LNCaP clone FGC (cell line): ENCODE data around the gene OAF.

Experiments used
- DNase-seq: peaks from one replicate; pipeline ENCODE4 v3.0.0-alpha.2; 2011; ENCODE audit warnings: low read depth
- H3K4me3 ChIP-seq: 2 replicates; pipeline ENCODE4 v1.5.1; 2011; ENCODE audit warnings: mild to moderate bottlenecking, low read depth, low read length, control low read depth
- TF ChIP-seq, protein P1 (sequence below): IDR thresholded peaks from 2 replicates; pipeline ENCODE4 v1.5.1; 2012; ENCODE audit warnings: mild to moderate bottlenecking; ENCODE audit not compliant: control insufficient read depth, insufficient read depth; ENCODE audit errors: extremely low read depth

OAF gene

GRCh38 chr11:120256779-120257178 is 45.9 kb downstream of the OAF start:
- TF ChIP-seq, protein P1, sequence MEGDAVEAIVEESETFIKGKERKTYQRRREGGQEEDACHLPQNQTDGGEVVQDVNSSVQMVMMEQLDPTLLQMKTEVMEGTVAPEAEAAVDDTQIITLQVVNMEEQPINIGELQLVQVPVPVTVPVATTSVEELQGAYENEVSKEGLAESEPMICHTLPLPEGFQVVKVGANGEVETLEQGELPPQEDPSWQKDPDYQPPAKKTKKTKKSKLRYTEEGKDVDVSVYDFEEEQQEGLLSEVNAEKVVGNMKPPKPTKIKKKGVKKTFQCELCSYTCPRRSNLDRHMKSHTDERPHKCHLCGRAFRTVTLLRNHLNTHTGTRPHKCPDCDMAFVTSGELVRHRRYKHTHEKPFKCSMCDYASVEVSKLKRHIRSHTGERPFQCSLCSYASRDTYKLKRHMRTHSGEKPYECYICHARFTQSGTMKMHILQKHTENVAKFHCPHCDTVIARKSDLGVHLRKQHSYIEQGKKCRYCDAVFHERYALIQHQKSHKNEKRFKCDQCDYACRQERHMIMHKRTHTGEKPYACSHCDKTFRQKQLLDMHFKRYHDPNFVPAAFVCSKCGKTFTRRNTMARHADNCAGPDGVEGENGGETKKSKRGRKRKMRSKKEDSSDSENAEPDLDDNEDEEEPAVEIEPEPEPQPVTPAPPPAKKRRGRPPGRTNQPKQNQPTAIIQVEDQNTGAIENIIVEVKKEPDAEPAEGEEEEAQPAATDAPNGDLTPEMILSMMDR, result no peak
- no peak overlapping the region for H3K4me3 ChIP-seq
- DNase-seq, result no peak

- TF ChIP-seq, protein P1, result no peak
- DNase-seq, result no peak
- H3K4me3 ChIP-seq, result no peak overlapping the region
These were observed 46.5 kb downstream of the OAF start for GRCh38 chr11:120257346-120257745.

GRCh38 chr11:120258661-120259060 is 47.8 kb downstream of the OAF start:
- TF ChIP-seq, protein P1, result no peak
- no peak for DNase-seq
- H3K4me3 ChIP-seq, result no peak overlapping the region

GRCh38 chr11:120259241-120259640 is 48.4 kb downstream of the OAF start:
- no peak overlapping the region for H3K4me3 ChIP-seq
- DNase-seq, result no peak
- TF ChIP-seq, protein P1, result no peak

DNA sequence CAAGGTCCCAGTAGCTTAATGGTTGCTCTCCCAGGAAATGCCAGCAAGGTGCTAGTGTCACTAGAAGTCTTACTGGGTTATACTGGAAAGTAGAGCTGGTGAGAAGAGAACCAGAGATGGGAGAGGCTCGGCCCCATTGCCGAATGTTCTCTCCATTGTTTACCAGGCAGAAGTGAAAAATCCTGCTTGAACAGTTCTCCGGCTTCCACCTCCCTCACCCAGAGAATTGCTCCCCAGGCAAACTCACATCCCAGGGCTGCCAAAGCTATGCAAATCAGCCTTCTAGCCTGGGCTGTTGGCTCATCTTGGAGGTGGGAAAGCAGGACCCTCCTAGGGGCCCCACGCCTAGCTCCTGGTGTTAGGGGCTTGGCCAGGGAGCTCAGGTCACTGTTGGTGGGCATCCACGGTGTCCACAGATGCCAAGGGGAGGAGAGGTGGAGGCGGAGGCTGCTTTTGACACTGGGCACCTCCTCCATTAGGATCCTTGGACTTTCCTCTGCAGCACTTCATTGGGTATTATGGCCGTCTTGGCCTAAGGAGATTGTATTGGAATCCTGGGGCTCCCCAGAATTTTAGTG is 49.2 kb downstream of the OAF start:
- DNase-seq, result no peak
- H3K4me3 ChIP-seq, result no peak overlapping the region
- TF ChIP-seq, protein P1, result no peak

DNA sequence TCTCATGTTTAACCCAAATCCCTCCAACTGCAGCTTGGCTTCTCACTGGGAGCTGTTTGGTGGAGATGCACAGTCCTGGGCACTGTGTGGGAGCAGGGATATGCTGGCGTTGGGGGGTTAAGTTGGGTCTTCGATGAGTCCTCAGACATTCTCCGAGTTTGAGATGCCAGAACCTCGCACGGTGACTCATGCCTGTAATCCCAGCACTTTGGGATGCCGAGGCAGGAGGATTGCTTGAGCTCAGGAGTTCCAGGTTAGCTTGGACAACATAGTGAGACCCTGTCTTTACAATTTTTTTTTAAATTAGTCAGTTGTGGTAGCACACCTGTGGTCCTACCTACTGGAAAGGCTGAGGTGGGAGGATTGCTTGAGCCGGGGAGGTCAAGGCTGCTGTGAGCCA is 49.8 kb downstream of the OAF start:
- no peak overlapping the region for H3K4me3 ChIP-seq
- TF ChIP-seq, protein P1, result no peak
- DNase-seq, result no peak

- TF ChIP-seq, protein P1, result no peak
- peak; percentile 23 for DNase-seq
- H3K4me3 ChIP-seq, result no peak overlapping the region
These were observed 50.5 kb downstream of the OAF start for GRCh38 chr11:120261321-120261720.
